ENCODE data around the gene DRC7. TPM values are rescaled to one million over a fixed set of nuclear protein-coding genes. Genes with fewer than 3 reads are reported as not detected.

The DRC7 gene
- total RNA-seq, 1 experiment from 2014 or later, result not detected

DNA sequence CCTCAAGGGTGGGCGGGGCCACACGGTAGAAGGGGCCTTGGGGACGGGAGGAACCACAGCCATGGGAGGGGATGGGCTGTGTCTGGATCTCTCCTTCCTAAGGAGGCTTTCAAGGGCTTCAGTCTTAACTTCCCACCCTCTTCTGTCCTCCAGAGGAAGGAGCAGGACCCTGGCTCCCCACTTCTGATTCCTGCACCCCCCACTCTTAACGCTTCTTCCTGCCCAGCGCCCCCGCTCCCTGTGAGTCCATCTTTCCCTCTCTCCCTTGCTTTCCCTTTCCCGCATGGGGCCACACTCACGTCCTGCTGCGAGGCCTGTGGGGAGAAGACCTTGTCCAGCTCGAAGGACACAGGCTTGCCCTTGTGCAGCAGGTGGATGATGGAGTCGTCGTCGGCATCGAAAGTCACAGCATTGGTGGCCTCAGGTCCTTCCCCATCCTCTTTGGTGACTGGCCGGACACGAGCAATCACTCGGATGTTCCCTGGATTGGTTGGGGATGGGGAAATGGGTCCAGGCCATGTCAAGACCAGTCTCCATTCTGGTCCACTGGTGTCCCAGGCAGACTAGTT is 70.6 kb downstream of the DRC7 start:
- Mint-ChIP-seq H3K4me1 (ENCODE audit: insufficient read depth, unreplicated experiment) (peaks cover 10% of the 10 kb centered on the region), H3K4me3 (ENCODE audit: unreplicated experiment) (no peak overlapping the region), H3K27ac (ENCODE audit: low read depth, unreplicated experiment) (no peak overlapping the region), H3K9me3 (ENCODE audit: unreplicated experiment) (no peaks in the 10 kb centered on the region), H3K27me3 (ENCODE audit: insufficient read depth, unreplicated experiment) (no peaks in the 10 kb centered on the region), H3K36me3 (ENCODE audit: insufficient read depth, unreplicated experiment) (peaks cover 34% of the 10 kb centered on the region)
- DNase-seq (ENCODE audit: unreplicated experiment), result no peak
- ChIA-PET POLR2A (interaction anchor here (0.6 kb wide), 1 partner anchor 38 kb away, joined by 3 read pairs; no protein-coding TSS in a partner anchor), CTCF (interaction anchor here (3.0 kb wide), 1 partner anchor 8 kb away, joined by 22 read pairs; no protein-coding TSS in a partner anchor)
- intact Hi-C loops (cut with micrococcal nuclease), result no loop called here
- TF ChIP-seq, protein P1, sequence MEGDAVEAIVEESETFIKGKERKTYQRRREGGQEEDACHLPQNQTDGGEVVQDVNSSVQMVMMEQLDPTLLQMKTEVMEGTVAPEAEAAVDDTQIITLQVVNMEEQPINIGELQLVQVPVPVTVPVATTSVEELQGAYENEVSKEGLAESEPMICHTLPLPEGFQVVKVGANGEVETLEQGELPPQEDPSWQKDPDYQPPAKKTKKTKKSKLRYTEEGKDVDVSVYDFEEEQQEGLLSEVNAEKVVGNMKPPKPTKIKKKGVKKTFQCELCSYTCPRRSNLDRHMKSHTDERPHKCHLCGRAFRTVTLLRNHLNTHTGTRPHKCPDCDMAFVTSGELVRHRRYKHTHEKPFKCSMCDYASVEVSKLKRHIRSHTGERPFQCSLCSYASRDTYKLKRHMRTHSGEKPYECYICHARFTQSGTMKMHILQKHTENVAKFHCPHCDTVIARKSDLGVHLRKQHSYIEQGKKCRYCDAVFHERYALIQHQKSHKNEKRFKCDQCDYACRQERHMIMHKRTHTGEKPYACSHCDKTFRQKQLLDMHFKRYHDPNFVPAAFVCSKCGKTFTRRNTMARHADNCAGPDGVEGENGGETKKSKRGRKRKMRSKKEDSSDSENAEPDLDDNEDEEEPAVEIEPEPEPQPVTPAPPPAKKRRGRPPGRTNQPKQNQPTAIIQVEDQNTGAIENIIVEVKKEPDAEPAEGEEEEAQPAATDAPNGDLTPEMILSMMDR (IDR thresholded peaks at IDR 0.05; ENCODE audit: unreplicated experiment), result no peak
- BruUV-seq (replicated peaks), result no TSS peak

GRCh38 chr16:57766714-57767348 is 72.2 kb downstream of the DRC7 start:
- POLR2A ChIA-PET, result interaction anchor here (0.8 kb wide), 1 partner anchor 41 kb away, joined by 4 read pairs; no protein-coding TSS in a partner anchor
- intact Hi-C loops (cut with micrococcal nuclease), result no loop called here
- no TSS peak for BruUV-seq (replicated peaks)
- no peaks in the 10 kb centered on the region for H3K9me3 Mint-ChIP-seq (ENCODE audit: unreplicated experiment)
- H3K36me3 Mint-ChIP-seq (ENCODE audit: insufficient read depth, unreplicated experiment), result peaks cover 38% of the 10 kb centered on the region
- no peaks in the 10 kb centered on the region for H3K27me3 Mint-ChIP-seq (ENCODE audit: insufficient read depth, unreplicated experiment)
- H3K4me1 Mint-ChIP-seq (ENCODE audit: insufficient read depth, unreplicated experiment), result peaks cover 10% of the 10 kb centered on the region
- H3K4me3 Mint-ChIP-seq (ENCODE audit: unreplicated experiment), result no peak overlapping the region
- TF ChIP-seq, protein P1 (IDR thresholded peaks at IDR 0.05; ENCODE audit: unreplicated experiment), result no peak
- DNase-seq (ENCODE audit: unreplicated experiment), result no peak
- H3K27ac Mint-ChIP-seq (ENCODE audit: low read depth, unreplicated experiment), result no peak overlapping the region
- CTCF ChIA-PET, result interaction anchor here (0.6 to 3.0 kb wide), 9 partner anchors 10 to 240 kb away, joined by 3 to 22 read pairs (median 3); no protein-coding TSS in a partner anchor

DNA sequence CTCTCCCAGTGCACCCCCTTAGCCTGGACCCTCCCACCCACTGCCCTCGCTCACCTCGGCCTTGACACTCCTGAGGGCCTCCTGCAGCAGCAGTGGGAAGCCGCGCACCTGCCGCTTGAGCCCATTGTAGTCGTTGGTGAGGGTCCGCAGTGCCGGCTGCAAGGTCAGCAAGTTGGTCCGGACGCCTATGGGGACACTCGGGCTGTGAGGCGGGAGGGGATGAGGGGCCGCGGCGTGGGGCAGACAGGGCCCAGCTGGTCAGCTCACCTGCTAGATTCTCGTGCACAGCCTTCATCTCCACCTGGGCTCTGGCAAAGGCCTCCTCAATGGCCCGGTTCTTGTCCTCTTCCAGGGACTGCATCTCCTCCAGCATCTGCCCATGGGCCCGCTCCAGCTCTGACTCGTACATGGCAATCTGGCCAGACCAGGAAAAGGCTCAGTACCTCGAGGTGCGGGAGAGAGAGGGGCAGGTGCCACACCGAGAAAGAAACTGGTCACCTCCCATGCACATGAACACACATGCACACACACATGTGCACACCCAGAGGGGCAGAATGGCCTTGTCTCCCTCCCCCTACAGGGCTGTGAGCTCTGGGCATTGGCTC is 75.0 kb downstream of the DRC7 start:
- no peaks in the 10 kb centered on the region for H3K27me3 Mint-ChIP-seq (ENCODE audit: insufficient read depth, unreplicated experiment)
- CTCF ChIA-PET, result interaction anchor here (0.6 to 2.2 kb wide), 3 partner anchors 12 to 707 kb away, joined by 4 to 6 read pairs (median 5); no protein-coding TSS in a partner anchor
- peaks cover 2% of the 10 kb centered on the region for H3K4me1 Mint-ChIP-seq (ENCODE audit: insufficient read depth, unreplicated experiment)
- intact Hi-C loops (cut with micrococcal nuclease), result no loop called here
- no peak overlapping the region for H3K4me3 Mint-ChIP-seq (ENCODE audit: unreplicated experiment)
- no peak overlapping the region for H3K27ac Mint-ChIP-seq (ENCODE audit: low read depth, unreplicated experiment)
- H3K9me3 Mint-ChIP-seq (ENCODE audit: unreplicated experiment), result no peaks in the 10 kb centered on the region
- TF ChIP-seq, protein P1 (IDR thresholded peaks at IDR 0.05; ENCODE audit: unreplicated experiment), result no peak
- H3K36me3 Mint-ChIP-seq (ENCODE audit: insufficient read depth, unreplicated experiment), result peaks cover 48% of the 10 kb centered on the region
- BruUV-seq (replicated peaks), result no TSS peak
- no peak for DNase-seq (ENCODE audit: unreplicated experiment)
- POLR2A ChIA-PET, result interaction anchor here (1.9 kb wide), 1 partner anchor 12 kb away, joined by 6 read pairs; no protein-coding TSS in a partner anchor

- H3K4me1 Mint-ChIP-seq (ENCODE audit: insufficient read depth, unreplicated experiment), result no peaks in the 10 kb centered on the region
- H3K9me3 Mint-ChIP-seq (ENCODE audit: unreplicated experiment), result no peaks in the 10 kb centered on the region
- no TSS peak for BruUV-seq (replicated peaks)
- TF ChIP-seq, protein P1 (IDR thresholded peaks at IDR 0.05; ENCODE audit: unreplicated experiment), result no peak
- no peak overlapping the region for H3K27ac Mint-ChIP-seq (ENCODE audit: low read depth, unreplicated experiment)
- H3K36me3 Mint-ChIP-seq (ENCODE audit: insufficient read depth, unreplicated experiment), result peaks cover 47% of the 10 kb centered on the region
- no peaks in the 10 kb centered on the region for H3K27me3 Mint-ChIP-seq (ENCODE audit: insufficient read depth, unreplicated experiment)
- CTCF ChIA-PET, result interaction anchor here (0.6 to 2.2 kb wide), 3 partner anchors 13 to 706 kb away, joined by 4 to 5 read pairs (median 4); no protein-coding TSS in a partner anchor
- H3K4me3 Mint-ChIP-seq (ENCODE audit: unreplicated experiment), result no peak overlapping the region
- intact Hi-C loops (cut with micrococcal nuclease), result no loop called here
- POLR2A ChIA-PET, result interaction anchor here (1.9 kb wide), 1 partner anchor 12 kb away, joined by 6 read pairs; no protein-coding TSS in a partner anchor
- no peak for DNase-seq (ENCODE audit: unreplicated experiment)
Measured at GRCh38 chr16:57770361-57770760, 75.8 kb downstream of the DRC7 start.

All from MCF 10A (cell line).